ENCODE data around the gene MAG. TPM values are rescaled to one million over a fixed set of nuclear protein-coding genes. Genes with fewer than 3 reads are reported as not detected.

The MAG gene
- total RNA-seq, 1 donor from 2014 or later, result 0.04 TPM

GRCh38 chr19:35265126-35265899 lies 26.6 kb upstream of the MAG start:
- no peaks in the 10 kb centered on the region for H3K27me3 ChIP-seq (ENCODE audit: control insufficient read depth, insufficient read depth, low read length)
- H3K36me3 ChIP-seq (ENCODE audit: control insufficient read depth, insufficient read depth, low read length), result no peaks in the 10 kb centered on the region
- H3K4me3 ChIP-seq (ENCODE audit: low read depth, low read length), result no peak overlapping the region
- no peak for TF ChIP-seq CTCF (IDR thresholded peaks at IDR 0.05; ENCODE audit: insufficient read depth, low read length, poor library complexity, severe bottlenecking)
- no peak for DNase-seq (ENCODE audit: low read depth)

DNA sequence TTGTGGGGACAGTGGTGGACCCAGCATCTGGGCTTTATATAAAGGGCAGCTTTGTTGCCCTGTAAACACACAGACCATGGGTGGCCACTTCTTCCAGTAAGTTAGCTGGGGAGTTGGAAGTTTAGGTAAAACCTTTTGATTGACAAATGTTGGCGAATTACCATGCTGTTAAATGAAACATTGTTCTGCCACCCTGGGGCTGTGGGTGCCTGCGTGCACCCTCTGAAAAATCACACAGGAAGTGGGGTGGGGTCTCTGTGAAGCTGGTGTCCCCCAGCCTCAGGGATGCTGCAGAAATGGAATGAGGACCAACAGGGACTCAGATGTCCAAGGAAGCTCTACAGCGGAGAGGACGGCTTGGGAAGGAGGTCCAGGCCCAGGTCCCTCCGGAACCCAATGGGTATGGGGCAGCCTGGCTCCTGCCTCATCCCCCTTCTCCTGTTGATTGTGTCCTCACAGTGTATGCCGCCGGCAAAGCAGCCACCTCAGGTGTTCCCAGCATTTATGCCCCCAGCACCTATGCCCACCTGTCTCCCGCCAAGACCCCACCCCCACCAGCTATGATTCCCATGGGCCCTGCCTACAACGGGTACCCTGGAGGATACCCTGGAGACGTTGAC lies 26.0 kb upstream of the MAG start:
- no peaks in the 10 kb centered on the region for H3K36me3 ChIP-seq (ENCODE audit: control insufficient read depth, insufficient read depth, low read length)
- H3K4me3 ChIP-seq (ENCODE audit: low read depth, low read length), result no peak overlapping the region
- DNase-seq (ENCODE audit: low read depth), result no peak
- no peaks in the 10 kb centered on the region for H3K27me3 ChIP-seq (ENCODE audit: control insufficient read depth, insufficient read depth, low read length)
- TF ChIP-seq CTCF (IDR thresholded peaks at IDR 0.05; ENCODE audit: insufficient read depth, low read length, poor library complexity, severe bottlenecking), result no peak

GRCh38 chr19:35266520-35267352 lies 25.2 kb upstream of the MAG start:
- no peak for TF ChIP-seq CTCF (IDR thresholded peaks at IDR 0.05; ENCODE audit: insufficient read depth, low read length, poor library complexity, severe bottlenecking)
- Histone ChIP-seq H3K4me3 (ENCODE audit: low read depth, low read length) (peak overlapping the region; percentile 81), H3K27me3 (ENCODE audit: control insufficient read depth, insufficient read depth, low read length) (no peaks in the 10 kb centered on the region), H3K36me3 (ENCODE audit: control insufficient read depth, insufficient read depth, low read length) (no peaks in the 10 kb centered on the region)
- DNase-seq (ENCODE audit: low read depth), result no peak

DNA sequence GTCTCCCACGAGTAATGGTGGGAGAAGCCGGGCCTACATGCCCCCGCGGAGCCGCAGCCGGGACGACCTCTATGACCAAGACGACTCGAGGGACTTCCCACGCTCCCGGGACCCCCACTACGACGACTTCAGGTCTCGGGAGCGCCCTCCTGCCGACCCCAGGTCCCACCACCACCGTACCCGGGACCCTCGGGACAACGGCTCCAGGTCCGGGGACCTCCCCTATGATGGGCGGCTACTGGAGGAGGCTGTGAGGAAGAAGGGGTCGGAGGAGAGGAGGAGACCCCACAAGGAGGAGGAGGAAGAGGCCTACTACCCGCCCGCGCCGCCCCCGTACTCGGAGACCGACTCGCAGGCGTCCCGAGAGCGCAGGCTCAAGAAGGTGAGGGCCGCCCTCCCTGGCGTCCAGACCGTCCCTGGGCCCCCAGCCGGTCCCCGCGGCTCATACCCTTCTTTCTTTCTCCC lies 24.6 kb upstream of the MAG start:
- Histone ChIP-seq H3K36me3 (ENCODE audit: control insufficient read depth, insufficient read depth, low read length) (no peaks in the 10 kb centered on the region), H3K4me3 (ENCODE audit: low read depth, low read length) (peak overlapping the region; percentile 81), H3K27me3 (ENCODE audit: control insufficient read depth, insufficient read depth, low read length) (no peaks in the 10 kb centered on the region)
- no peak for TF ChIP-seq CTCF (IDR thresholded peaks at IDR 0.05; ENCODE audit: insufficient read depth, low read length, poor library complexity, severe bottlenecking)
- no peak for DNase-seq (ENCODE audit: low read depth)

DNA sequence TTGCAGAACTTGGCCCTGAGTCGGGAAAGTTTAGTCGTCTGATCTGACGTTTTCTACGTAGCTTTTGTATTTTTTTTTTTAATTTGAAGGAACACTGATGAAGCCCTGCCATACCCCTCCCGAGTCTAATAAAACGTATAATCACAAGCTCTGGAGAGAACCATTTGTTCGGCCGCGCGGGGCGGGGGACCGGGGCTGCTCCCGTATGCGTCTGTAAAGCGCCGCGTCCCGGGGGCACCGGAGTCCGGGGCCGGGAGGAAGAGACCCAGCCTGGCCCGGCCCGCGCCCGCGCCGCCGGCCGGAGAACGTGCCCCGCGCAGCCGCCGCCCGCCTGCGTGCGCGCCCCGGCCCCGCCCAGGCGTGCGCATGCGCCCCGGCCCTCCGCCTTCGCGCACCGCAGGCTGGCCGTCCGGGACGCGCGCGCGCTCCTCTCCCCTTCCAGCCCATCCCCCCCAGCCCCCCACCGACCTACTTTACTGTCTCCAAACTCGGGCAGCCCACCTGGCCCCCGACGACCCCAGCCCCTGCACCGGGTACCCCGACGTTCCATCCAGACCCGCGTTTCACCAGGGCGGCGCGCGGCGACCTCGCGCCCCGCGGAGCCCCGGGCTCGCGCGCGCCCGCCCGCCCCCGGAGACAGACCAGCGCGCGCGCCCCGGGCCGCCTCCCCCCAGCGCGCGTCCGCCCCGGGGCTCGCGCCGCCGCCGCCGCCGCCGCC lies 24.0 kb upstream of the MAG start:
- H3K36me3 ChIP-seq (ENCODE audit: control insufficient read depth, insufficient read depth, low read length), result no peaks in the 10 kb centered on the region
- TF ChIP-seq CTCF (IDR thresholded peaks at IDR 0.05; ENCODE audit: insufficient read depth, low read length, poor library complexity, severe bottlenecking), result no peak
- DNase-seq (ENCODE audit: low read depth), result no peak
- peak overlapping the region; percentile 81 for H3K4me3 ChIP-seq (ENCODE audit: low read depth, low read length)
- H3K27me3 ChIP-seq (ENCODE audit: control insufficient read depth, insufficient read depth, low read length), result no peaks in the 10 kb centered on the region

Data from kidney epithelial cell (primary cell).